ENCODE data around the gene CADM4. TPM values are rescaled to one million over a fixed set of nuclear protein-coding genes. Genes with fewer than 3 reads are reported as not detected.

CADM4 gene
- total and polyA plus RNA-seq, 2 of the 8 experiments (the other 6 are each of a cell fraction or from before 2014, with no cell fraction given) = 13.5 to 25.0 TPM

GRCh38 chr19:43595999-43596841 lies 43.4 kb downstream of the CADM4 start, which contains the start of the genes IRGQ and ZNF576 (continued):
- TF ChIP-seq NRF1 (IDR thresholded peaks at IDR 0.05; ENCODE audit: low read depth, low read length) (peak; percentile 99), MAFK (IDR thresholded peaks at IDR 0.05; ENCODE audit: low read depth, low read length) (no peak), GTF2F1 (IDR thresholded peaks at IDR 0.05; ENCODE audit: borderline replicate concordance, low read depth, low read length) (0 out of 2 replicates have a peak, but pooled peaks have one; percentile 15), BACH1 (IDR thresholded peaks at IDR 0.05; ENCODE audit: low read length) (0 out of 2 replicates have a peak, but pooled peaks have one; percentile 12), TAF1 (IDR thresholded peaks at IDR 0.05; ENCODE audit: low read depth, low read length) (peak; percentile 79), NANOG (IDR thresholded peaks at IDR 0.05; ENCODE audit: insufficient read depth, low read depth, low read length, poor library complexity, severe bottlenecking) (peak; percentile 44), YY1 (IDR thresholded peaks at IDR 0.05; ENCODE audit: low read depth, low read length) (peak; percentile 41; the same call in 1 of the 2 replicates), CEBPB (IDR thresholded peaks at IDR 0.05; ENCODE audit: low read depth, low read length) (no peak), TCF12 (IDR thresholded peaks at IDR 0.05; ENCODE audit: low read depth, low read length) (no peak), SIRT6 (IDR thresholded peaks at IDR 0.05; ENCODE audit: low read length) (no peak), CHD2 (IDR thresholded peaks at IDR 0.05; ENCODE audit: low read length) (no peak), SRF (IDR thresholded peaks at IDR 0.05; ENCODE audit: low read depth, low read length) (peak; percentile 62), POLR2A (IDR thresholded peaks at IDR 0.05; ENCODE audit: control extremely low read depth in 1 of 2, low read depth in 2 of 2, low read length in 2 of 2) (peak in 1 of 2 experiments; percentile 66; a peak in 2 of 3 replicates), SP4 (IDR thresholded peaks at IDR 0.05; ENCODE audit: low read length) (peak; percentile 99), RFX5 (IDR thresholded peaks at IDR 0.05; ENCODE audit: borderline replicate concordance, low read depth, low read length) (no peak), RXRA (IDR thresholded peaks at IDR 0.05; ENCODE audit: insufficient read depth, low read depth, low read length) (no peak), POU5F1 (IDR thresholded peaks at IDR 0.05; ENCODE audit: low read depth, low read length) (no peak), CBX5 (IDR thresholded peaks at IDR 0.05; ENCODE audit: low read depth, low read length) (no peak), CTCF (IDR thresholded peaks at IDR 0.05; ENCODE audit: control extremely low read depth in 1 of 3, insufficient read depth in 1 of 3, low read depth in 1 of 3, low read length in 3 of 3) (peak in 2 of 3 experiments; percentile 3 to 7; a peak in 1 of 4 replicates), SIN3A (conservative IDR thresholded peaks at IDR 0.05 in 1 of 2, IDR thresholded peaks at IDR 0.05 in 1 of 2; ENCODE audit: low read depth in 1 of 2, low read length in 2 of 2) (peak; percentile 25 to 67; a peak in 2 of 4 replicates)
- TF ChIP-seq, protein P1, sequence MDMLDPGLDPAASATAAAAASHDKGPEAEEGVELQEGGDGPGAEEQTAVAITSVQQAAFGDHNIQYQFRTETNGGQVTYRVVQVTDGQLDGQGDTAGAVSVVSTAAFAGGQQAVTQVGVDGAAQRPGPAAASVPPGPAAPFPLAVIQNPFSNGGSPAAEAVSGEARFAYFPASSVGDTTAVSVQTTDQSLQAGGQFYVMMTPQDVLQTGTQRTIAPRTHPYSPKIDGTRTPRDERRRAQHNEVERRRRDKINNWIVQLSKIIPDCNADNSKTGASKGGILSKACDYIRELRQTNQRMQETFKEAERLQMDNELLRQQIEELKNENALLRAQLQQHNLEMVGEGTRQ (IDR thresholded peaks at IDR 0.05; ENCODE audit: low read length) = no peak
